Measurements from ENCODE around the gene LPIN1.
"Not testable (repeated sequence)": the region's sequence is repeated elsewhere in the genome, so short reads cannot be mapped to it uniquely, and the experiment has no call there.

LPIN1 gene

DNA sequence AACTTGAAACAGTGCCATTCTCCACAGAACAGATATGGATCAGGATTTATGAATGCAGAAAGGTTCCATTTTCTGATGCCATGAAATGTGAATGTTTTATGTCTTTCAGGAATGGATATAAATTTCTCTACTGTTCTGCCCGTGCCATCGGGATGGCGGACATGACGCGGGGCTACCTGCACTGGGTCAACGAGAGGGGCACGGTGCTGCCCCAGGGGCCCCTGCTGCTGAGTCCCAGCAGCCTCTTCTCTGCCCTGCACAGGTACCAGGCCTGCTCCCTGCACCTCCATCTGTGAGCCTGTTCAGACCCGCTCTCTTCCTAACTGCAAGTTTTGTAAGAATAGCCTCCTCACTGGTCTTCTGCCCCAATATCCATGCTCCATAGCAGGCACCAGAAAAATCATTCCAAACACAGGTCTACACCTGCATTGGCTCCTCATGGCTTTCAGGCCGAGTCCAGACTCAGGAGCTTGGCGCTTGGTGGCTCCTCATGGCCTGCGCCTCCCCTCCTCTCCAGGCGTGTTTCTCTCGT lies 68.6 kb downstream of the LPIN1 start:
- DNase-seq, result no peak

DNA sequence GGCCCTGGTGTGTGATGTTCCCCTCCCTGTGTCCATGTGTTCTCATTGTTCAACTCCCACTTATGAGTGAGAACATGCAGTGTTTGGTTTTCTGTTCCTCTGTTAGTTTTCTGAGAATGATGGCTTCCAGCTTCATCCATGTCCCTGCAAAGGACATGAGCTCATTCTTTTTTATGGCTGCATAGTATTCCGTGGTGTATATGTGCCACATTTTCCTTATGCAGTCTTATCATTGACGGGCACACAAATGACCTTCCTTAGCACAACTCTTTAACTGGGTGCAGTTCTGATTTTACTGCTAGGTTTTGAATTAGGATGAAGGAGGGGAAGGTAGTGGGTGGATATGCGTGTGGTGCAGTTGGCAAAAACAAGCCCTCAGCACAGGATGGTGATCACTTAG lies 70.5 kb downstream of the LPIN1 start:
- DNase-seq, result not testable (repeated sequence)

DNA sequence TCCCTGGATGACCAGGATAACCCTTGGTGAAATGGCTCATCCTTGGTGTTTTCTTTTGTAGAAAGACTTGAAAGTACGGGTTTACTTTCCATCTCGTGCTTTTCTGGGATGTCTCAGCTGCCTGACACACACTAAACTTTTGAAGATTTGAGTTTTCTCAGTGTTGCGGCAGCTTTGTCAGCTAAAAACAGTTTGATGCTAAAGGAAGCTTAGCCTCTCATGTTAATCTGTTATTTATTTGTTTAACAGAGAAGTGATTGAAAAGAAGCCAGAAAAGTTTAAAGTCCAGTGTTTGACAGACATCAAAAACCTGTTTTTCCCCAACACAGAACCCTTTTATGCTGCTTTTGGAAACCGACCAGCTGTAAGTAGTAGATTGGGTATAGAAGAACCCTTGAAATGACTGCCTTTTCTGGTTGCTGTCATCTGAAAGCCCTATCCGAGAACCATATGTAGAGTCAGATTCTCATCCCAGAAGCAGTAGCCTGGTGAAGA lies 72.8 kb downstream of the LPIN1 start:
- no peak for DNase-seq

DNA sequence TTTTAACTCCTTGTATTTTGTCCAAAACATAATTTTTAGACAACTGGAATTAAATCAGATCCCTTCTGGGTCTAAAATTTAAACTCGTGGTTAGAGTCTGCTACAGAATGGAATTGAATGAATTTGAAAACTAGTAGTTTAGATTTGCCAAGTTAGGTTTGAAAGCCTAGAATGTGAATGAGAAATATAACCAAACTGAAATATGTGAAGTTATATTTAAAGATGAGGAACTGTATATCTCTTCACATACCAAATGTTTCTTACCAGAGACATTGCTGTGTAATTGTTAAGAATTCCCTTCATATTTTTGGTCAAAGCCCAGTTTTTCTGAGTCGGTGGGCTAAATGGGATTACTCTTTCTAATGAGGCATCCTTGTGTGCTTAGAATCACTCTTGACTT lies 74.2 kb downstream of the LPIN1 start:
- no peak for DNase-seq

GRCh38 chr2:11821705-11822104 lies 75.3 kb downstream of the LPIN1 start:
- no peak for DNase-seq

GRCh38 chr2:11822359-11822745 lies 75.9 kb downstream of the LPIN1 start:
- not testable (repeated sequence) for DNase-seq

- no peak for DNase-seq
Observed at GRCh38 chr2:11822746-11823451, 76.5 kb downstream of the LPIN1 start.

DNA sequence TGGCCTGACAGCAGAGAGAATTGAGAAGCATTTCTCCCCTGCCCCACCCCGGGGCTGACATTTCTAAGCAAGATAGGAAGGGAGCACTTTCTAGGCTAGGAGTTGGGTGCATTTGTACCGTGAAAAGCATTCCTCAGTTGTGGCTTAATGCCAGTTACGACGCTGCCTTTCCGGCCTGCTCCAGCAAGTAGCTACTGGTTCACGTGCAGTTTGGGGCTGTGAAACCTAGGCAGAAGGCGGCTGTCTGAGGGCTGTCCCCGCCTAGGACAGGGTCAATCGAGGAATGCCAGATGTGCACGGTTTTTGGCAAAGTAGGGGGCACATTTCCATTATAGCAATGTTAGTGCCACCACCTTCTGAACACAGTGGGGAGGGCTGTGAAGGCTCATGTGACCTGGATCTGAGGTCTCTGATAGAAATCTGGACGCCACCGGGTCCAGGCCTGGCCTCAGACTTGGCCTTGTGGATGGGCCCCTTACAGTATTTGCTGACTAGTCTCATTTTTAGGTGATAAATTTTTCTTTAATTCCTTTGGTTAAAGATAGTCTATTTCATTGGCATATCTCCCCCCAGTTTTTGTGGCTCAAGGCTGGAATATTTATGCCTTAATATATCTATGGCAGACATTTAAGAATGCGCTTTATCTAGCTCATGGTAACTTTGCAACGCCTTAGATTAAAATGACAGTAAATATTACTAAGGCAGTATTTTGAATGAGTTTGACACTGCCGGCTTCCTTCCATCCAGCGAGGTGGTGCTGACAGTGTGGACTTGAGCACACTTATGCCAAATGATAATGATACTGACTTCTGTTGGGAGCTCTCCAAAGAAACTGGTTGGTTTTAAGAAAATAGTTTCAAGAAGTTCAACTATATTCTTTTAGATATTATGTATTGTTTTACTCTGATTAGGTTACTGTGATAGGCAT lies 78.7 kb downstream of the LPIN1 start:
- DNase-seq, result no peak

DNA sequence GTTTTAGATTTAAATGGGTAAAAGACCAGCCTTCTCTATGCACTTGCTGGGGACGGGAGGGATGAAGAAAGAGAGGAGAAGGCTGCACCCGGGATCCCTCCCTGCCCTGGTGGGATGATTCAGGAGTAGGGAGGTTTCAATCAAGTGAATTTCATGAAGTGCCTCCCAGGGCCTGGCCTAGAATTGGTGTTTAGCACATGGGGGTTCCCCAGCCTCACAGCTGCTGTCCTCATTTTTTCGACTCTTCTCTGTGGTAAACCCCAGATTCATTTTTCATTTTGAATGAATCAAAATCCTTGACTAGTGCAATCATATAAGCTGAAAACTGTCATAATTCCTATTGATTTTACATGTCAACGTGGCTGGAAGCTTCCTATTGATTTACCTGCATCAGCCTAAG lies 81.1 kb downstream of the LPIN1 start:
- no peak for DNase-seq

GRCh38 chr2:11828933-11829323 lies 82.5 kb downstream of the LPIN1 start:
- DNase-seq, result no peak

GRCh38 chr2:11829324-11829946 lies 83.0 kb downstream of the LPIN1 start:
- peak; percentile 34 to 67 for DNase-seq

GRCh38 chr2:11829947-11830707 lies 83.7 kb downstream of the LPIN1 start:
- DNase-seq, result peak; percentile 85 to 97

DNA sequence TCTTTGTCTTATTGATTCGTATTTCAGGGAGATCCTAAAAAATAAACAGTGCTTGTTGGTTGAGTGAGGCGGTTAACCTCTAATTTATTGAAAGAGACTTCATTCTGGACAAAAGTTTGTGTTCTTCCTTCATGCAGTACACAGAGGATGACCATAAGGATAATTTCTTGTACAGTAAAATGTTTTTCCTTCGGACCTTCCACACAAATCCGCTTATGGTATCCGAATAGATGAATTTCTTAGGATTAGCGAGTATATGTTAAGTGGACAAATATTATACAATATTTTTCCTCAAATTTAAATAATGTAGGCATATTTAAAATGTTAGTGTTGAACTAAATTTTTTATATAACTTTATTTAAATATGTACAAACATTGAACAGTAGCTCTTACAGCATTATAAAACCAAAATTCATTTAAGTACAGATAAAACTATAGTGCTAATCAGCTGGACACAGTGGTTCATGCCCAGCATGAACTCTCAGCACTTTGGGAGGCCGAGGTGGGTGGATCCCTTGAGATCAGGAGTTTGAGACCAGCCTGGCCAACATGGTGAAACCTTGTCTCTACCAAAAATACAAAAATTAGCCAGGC lies 84.4 kb downstream of the LPIN1 start:
- no peak for DNase-seq

GRCh38 chr2:11831415-11831814 lies 85.0 kb downstream of the LPIN1 start:
- DNase-seq, result no peak

- no peak for DNase-seq
Observed at GRCh38 chr2:11832531-11832930, 86.1 kb downstream of the LPIN1 start.

DNA sequence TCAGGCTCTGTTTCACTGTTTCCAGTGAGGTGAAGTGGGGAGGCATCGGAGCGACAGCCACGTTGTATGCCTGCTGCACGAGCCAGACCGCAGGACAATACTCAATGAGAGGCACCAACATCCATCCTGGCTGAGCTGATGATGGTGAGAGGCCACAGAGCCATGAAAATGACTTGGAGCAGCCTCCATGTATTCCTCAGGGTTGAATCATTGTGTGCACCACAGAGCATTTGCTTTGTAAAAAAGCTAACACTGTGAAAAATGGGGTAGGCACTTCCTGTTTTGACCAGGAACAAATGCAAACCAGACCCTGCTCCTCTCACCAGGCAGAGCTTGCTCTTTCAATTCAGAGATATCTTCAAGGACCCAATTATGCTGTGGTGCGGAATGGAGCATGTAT lies 87.2 kb downstream of the LPIN1 start:
- DNase-seq, result no peak

DNA sequence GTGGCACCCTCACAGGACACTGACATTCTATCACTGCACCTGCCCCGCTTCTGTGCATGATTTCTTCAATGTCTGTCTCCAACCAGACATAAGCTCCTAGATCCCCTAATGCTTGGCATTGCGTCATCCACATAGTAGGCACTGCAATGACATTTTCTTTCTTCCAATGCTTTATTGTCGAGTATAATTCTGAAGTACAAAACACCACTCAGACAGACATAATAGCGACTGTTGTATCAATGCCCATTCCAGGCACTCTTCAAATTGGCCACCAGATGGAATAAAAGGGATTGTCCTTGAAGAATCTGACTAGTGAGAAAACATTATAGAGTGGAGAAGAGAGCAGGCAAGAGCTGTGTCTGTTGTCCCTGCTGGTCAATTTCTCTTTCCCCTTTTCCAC lies 89.0 kb downstream of the LPIN1 start:
- peak in 1 of 2 experiments; percentile 47 for DNase-seq

DNA sequence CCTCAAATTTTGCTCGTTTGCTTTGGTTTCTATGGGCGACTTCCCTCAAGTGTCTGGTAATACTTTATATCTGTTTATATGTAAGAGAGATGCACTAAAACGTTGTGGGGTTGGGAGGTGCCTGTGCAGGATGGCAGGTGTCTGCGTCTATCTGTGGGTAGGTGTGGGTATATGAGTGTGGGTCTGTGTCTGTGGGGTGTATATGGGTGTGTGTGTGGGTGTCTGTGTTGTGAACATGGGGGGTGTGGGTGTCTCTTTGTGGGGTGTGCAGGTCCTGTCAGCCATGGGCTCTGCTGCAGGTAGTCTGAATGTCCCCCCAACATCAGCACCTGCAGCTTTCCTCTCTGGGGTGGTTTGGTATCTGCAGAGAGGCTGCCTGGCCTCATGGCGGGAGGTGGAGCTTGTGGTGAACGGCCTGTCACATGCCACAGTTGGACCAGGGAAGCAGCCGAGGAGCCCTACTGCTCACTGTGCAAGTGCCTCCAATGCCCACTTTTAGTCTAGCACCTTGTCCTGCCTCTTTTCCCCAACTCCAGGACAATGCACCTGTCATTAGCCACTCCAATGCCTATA lies 90.3 kb downstream of the LPIN1 start:
- no peak for DNase-seq

- DNase-seq, result no peak
Observed at GRCh38 chr2:11837875-11838734, 91.7 kb downstream of the LPIN1 start.

DNA sequence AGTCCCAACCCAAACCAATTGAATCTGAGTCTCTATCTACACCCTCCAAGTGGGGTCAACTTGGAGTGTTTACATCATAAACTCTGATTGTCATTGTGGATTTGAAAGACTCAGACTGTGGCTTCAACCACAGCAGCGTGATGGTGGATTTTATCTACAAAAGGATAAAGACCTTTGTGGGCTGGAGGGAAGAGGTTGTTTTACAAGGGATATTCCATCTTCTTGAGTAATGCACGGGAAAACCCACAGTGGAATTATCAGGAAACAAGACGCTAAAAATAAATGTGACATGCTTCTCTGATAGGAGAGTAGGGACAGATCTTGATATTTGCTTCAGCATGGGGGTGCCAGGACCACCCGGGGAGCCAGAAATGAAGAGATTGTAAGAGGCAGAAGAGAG lies 93.5 kb downstream of the LPIN1 start:
- no peak for DNase-seq

DNA sequence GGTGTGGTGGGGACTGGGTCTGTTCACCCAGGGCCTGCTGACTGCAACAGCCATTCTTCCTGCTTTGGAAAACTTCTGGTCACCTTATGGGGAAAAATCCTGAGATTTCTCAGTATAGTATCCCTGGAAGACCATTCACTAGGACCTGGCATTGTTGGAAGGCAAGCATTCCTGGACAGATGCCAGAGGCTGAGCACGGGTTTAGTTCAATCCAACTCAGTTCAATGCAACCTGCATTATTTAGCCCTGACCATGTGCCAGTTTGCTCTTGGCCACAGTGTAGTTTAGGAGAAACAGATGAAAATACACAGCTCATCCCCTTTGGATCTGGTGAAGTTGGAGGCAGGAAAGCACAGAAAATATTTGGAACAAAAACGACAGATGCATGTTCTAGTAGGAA lies 95.9 kb downstream of the LPIN1 start:
- DNase-seq, result no peak

Measured in SW 1271 (cell line).